Activated CD8-positive, alpha-beta T cell treated with anti-CD3 and anti-CD28 coated beads for 36 hours (primary cell): ENCODE data around the gene PBX3. TPM values are rescaled to one million over a fixed set of nuclear protein-coding genes. Genes with fewer than 3 reads are reported as not detected.

Experiments
- ATAC-seq: fragments of 200-7000 bp; cut with Tn5 transposase; one replicate; pipeline ENCODE4 v1.10.0; 2021; ENCODE audit warnings: mild to moderate bottlenecking, moderate library complexity
- CTCF ChIA-PET: fragments of 350-600 bp; sonication (Branson Sonifier 250); formaldehyde crosslinking; loops from one replicate; lab custom pipeline; 2021; ENCODE audit warnings: antibody characterized with exemption; lab: Charles Lee
- POLR2A ChIA-PET: fragments of 350-600 bp; sonication (Branson Sonifier 250); formaldehyde crosslinking; loops from one replicate; lab custom pipeline; 2021; ENCODE audit warnings: antibody characterized with exemption; lab: Charles Lee
- DNase-seq: peaks from one replicate; pipeline ENCODE4 v3.0.0-alpha.2; 2020
- H3K27ac Mint-ChIP-seq: one replicate; pipeline ENCODE4 v1.8.0; 2021; ENCODE audit warnings: mild to moderate bottlenecking, mixed read lengths
- H3K27me3 Mint-ChIP-seq: one replicate; pipeline ENCODE4 v1.8.0; 2021; ENCODE audit warnings: mixed read lengths
- H3K36me3 Mint-ChIP-seq: one replicate; pipeline ENCODE4 v1.8.0; 2021; ENCODE audit warnings: low read depth, mixed read lengths
- H3K4me1 Mint-ChIP-seq: one replicate; pipeline ENCODE4 v1.8.0; 2021; ENCODE audit warnings: low read depth, mixed read lengths
- H3K4me3 Mint-ChIP-seq: one replicate; pipeline ENCODE4 v1.8.0; 2021; ENCODE audit warnings: mild to moderate bottlenecking, moderate library complexity, mixed read lengths
- H3K9me3 Mint-ChIP-seq: one replicate; pipeline ENCODE4 v1.8.0; 2021; ENCODE audit warnings: mixed read lengths
- intact Hi-C: fragments of 100-400 bp; cut with micrococcal nuclease; formaldehyde crosslinking; loops from one replicate; pipeline ENCODE4 v1.10.0; 2022
- total RNA-seq, 2 experiments: library from RNA; stranded (reverse); gene quantifications; one replicate each; pipeline ENCODE4 v1.2.3, GENCODE V29; 2021
- TF ChIP-seq, protein P1 (sequence below): fragments of 200-600 bp; IDR thresholded peaks from one replicate; pipeline ENCODE4 v1.8.0; 2022; ENCODE audit warnings: antibody characterized with exemption, mild to moderate bottlenecking

PBX3 gene
- total RNA-seq, 2 experiments from 2014 or later, result 11.5 to 14.1 TPM

- H3K27ac Mint-ChIP-seq, result no peak overlapping the region
- TF ChIP-seq, protein P1, sequence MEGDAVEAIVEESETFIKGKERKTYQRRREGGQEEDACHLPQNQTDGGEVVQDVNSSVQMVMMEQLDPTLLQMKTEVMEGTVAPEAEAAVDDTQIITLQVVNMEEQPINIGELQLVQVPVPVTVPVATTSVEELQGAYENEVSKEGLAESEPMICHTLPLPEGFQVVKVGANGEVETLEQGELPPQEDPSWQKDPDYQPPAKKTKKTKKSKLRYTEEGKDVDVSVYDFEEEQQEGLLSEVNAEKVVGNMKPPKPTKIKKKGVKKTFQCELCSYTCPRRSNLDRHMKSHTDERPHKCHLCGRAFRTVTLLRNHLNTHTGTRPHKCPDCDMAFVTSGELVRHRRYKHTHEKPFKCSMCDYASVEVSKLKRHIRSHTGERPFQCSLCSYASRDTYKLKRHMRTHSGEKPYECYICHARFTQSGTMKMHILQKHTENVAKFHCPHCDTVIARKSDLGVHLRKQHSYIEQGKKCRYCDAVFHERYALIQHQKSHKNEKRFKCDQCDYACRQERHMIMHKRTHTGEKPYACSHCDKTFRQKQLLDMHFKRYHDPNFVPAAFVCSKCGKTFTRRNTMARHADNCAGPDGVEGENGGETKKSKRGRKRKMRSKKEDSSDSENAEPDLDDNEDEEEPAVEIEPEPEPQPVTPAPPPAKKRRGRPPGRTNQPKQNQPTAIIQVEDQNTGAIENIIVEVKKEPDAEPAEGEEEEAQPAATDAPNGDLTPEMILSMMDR, result no peak
- no peaks in the 10 kb centered on the region for H3K27me3 Mint-ChIP-seq
- no peaks in the 10 kb centered on the region for H3K4me1 Mint-ChIP-seq
- ChIA-PET POLR2A (no interaction called here), CTCF (no interaction called here)
- peaks cover 10% of the 10 kb centered on the region for H3K36me3 Mint-ChIP-seq
- H3K9me3 Mint-ChIP-seq, result peaks cover 11% of the 10 kb centered on the region
- intact Hi-C loops, result no loop called here
- DNase-seq (no peak), ATAC-seq (no peak)
- no peak overlapping the region for H3K4me3 Mint-ChIP-seq
Measured at GRCh38 chr9:125949703-125950460, 202.7 kb downstream of the PBX3 start.

GRCh38 chr9:125950880-125951471, 203.8 kb downstream of the PBX3 start:
- no peak overlapping the region for H3K4me3 Mint-ChIP-seq
- CTCF ChIA-PET, result no interaction called here
- H3K9me3 Mint-ChIP-seq, result peaks cover 5% of the 10 kb centered on the region
- DNase-seq, result no peak
- no peaks in the 10 kb centered on the region for H3K4me1 Mint-ChIP-seq
- TF ChIP-seq, protein P1, result no peak
- peaks cover 3% of the 10 kb centered on the region for H3K36me3 Mint-ChIP-seq
- intact Hi-C loops, result no loop called here
- ATAC-seq, result no peak
- H3K27me3 Mint-ChIP-seq, result no peaks in the 10 kb centered on the region
- no peak overlapping the region for H3K27ac Mint-ChIP-seq
- POLR2A ChIA-PET, result interaction anchor here (0.5 kb wide), 1 partner anchor 37 kb away, joined by 3 read pairs; no protein-coding TSS in a partner anchor

DNA sequence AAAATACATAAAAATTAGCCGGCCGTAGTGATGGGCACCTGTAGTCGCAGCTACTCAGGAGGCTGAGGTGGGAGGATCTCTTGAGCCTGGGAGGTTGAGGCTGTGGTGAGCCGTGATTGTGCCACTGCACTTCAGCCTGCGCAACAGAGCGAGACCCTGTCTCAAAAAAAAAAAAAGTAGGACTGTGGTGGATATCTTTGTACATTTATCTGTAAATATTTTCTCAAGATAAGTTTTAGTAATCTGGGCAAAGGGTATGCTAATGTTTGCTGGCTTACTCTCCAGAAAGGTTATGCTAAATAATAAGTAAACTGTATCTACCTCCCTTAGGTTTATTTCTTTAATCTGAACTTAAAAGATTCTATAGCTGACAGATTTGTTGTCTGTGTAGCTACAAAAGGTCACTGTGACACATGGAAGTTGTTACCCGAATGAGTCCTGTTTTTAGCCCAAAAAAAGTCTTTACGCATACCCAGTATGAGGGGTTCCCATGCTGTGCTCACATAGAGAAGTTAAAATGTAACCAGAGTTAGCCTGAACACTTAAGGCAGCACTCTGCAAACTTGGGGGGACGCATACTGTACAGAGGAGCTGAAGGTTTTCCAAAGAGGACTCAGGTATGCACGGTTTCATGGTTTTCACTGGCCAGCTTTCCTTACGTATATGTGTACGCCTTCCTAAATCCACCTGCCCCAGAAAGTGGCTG, 206.3 kb downstream of the PBX3 start:
- CTCF ChIA-PET, result no interaction called here
- ATAC-seq, result no peak
- H3K27me3 Mint-ChIP-seq, result no peaks in the 10 kb centered on the region
- intact Hi-C loops, result no loop called here
- DNase-seq, result no peak
- no peak overlapping the region for H3K4me3 Mint-ChIP-seq
- no peak overlapping the region for H3K27ac Mint-ChIP-seq
- POLR2A ChIA-PET, result no interaction called here
- no peaks in the 10 kb centered on the region for H3K36me3 Mint-ChIP-seq
- H3K9me3 Mint-ChIP-seq, result no peaks in the 10 kb centered on the region
- H3K4me1 Mint-ChIP-seq, result no peaks in the 10 kb centered on the region
- TF ChIP-seq, protein P1, result no peak

DNA sequence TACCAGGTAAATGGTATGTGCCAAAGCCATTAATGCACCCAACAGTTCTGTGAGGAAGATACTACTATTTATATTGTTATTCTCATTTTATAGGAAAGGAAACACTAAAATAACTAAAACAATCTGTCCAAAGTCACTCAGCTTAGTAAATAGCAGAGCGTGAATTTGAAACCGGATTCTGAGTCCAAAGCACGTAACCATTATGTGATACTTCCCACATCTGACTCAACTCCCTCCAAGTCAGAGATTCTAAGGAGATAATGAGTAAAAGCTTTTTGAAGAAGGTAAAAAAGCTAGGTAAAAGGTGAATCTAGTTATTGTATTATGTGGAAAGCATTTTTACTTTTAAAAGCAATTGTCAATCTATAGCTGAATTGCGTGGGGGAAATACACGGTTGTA, 208.9 kb downstream of the PBX3 start:
- Mint-ChIP-seq H3K4me3 (no peak overlapping the region), H3K4me1 (no peaks in the 10 kb centered on the region), H3K27ac (no peak overlapping the region), H3K9me3 (no peaks in the 10 kb centered on the region), H3K36me3 (no peaks in the 10 kb centered on the region), H3K27me3 (no peaks in the 10 kb centered on the region)
- ATAC-seq, result no peak
- CTCF ChIA-PET, result no interaction called here
- POLR2A ChIA-PET, result no interaction called here
- TF ChIP-seq, protein P1, result no peak
- intact Hi-C loops, result no loop called here
- no peak for DNase-seq

- POLR2A ChIA-PET, result no interaction called here
- Mint-ChIP-seq H3K4me1 (no peaks in the 10 kb centered on the region), H3K27me3 (no peaks in the 10 kb centered on the region), H3K36me3 (no peaks in the 10 kb centered on the region), H3K4me3 (no peak overlapping the region), H3K9me3 (no peaks in the 10 kb centered on the region), H3K27ac (no peak overlapping the region)
- CTCF ChIA-PET, result no interaction called here
- intact Hi-C loops, result no loop called here
- DNase-seq (no peak), ATAC-seq (no peak)
- TF ChIP-seq, protein P1, result no peak
Measured at GRCh38 chr9:125959315-125959714, 212.1 kb downstream of the PBX3 start.
